HCEC 1CT (cell line): ENCODE results near the gene CASD1.

Experiments
- DNase-seq: peaks from one replicate; pipeline ENCODE4 v3.0.0-alpha.2; 2017

CASD1 gene

DNA sequence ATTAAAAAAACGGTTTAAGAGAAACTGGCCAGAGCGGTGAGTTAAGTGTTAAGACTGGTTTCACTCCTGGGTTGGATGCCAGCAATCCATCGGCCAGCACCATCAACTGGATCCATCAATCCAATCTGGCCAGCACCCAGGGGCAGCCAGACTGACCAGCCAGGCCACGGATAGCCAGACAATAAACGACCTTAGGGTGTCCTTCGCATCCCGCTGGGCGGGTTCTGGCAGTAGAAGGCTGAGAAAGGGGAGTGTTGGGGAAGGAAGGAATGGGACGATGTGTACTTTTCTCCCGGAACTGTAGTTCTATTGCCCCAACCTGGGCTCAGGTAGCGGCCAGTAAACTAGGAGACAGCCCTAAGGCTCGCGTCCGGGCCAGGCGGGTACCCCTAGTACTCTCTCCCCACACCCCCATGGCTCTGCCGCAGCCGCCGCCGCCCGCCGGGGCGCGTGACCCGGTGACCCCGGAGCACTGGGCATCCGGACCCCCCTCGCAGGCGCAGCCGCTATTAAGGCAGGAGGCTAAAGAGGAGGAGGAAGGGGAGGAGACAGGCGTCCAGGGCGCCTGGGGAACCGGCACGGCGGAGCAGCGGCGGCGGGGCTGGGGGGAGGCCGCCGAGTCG lies at the start of gene CASD1:
CASD1 (plus strand) TSS at position 546 of the 623 bp plus-strand sequence. CDS start 276 bp downstream, outside the sequence.
- DNase-seq: no peak

GRCh38 chr7:94466516-94466915 lies 43.1 kb upstream of the CASD1 start:
- no peak for DNase-seq

- DNase-seq: no peak
These were observed 38.0 kb upstream of the CASD1 start for GRCh38 chr7:94471604-94472003.

- DNase-seq: no peak
These were observed 37.0 kb upstream of the CASD1 start for GRCh38 chr7:94472608-94473007.

- DNase-seq: no peak
These were observed 33.3 kb upstream of the CASD1 start for GRCh38 chr7:94476251-94476840.

GRCh38 chr7:94477878-94478277 lies 31.7 kb upstream of the CASD1 start:
- no peak for DNase-seq

DNA sequence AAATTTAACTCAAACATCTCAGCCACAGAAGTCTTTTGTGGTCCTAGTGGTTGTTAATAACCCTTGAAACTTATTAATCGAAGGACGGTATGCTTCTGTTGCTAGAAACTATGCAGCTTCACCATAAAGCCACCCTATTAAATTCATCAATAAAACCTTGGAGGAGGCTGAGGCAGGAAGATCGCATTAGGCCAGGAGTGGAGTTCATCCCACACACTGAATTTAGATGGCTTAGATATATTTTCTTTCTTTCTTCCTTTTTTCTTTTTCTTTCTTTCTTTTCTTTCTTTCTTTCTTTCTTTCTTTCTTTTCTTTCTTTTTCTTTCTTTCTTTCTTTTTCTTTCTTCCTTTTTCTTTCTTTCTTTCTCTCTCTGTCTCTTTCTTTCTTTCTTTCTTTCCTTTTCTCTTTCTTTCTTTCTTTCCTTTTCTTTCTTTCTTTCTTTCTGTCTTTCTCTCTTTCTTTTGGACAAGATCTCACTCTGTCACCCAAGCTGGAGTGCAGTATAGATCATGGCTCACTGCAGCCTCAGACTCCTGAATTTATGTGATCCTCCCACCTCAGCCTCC lies 30.9 kb upstream of the CASD1 start:
- DNase-seq: no peak

- DNase-seq: no peak
These were observed 28.3 kb upstream of the CASD1 start for GRCh38 chr7:94481279-94481678.

- DNase-seq: no peak
These were observed 26.8 kb upstream of the CASD1 start for GRCh38 chr7:94482796-94483195.

DNA sequence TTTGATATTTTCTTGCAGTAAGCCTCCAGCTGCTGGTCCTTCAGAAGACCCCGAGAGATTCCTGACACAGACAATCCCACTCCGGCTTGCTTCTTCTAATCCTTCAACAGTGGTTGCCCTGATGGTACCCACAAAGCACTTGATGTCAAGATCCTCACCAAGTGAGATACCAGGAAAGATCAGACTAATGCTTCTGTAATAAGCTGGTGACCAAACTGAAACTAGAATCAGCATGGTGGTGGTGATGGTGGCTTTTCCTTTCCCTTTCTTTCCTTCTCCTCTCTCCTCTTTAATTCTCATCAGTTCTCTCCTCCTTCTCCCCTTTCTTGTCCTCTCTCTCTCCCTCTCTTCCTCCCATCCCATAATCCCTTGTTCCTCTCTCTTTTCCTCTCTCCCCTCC lies 25.8 kb upstream of the CASD1 start:
- DNase-seq: no peak

DNA sequence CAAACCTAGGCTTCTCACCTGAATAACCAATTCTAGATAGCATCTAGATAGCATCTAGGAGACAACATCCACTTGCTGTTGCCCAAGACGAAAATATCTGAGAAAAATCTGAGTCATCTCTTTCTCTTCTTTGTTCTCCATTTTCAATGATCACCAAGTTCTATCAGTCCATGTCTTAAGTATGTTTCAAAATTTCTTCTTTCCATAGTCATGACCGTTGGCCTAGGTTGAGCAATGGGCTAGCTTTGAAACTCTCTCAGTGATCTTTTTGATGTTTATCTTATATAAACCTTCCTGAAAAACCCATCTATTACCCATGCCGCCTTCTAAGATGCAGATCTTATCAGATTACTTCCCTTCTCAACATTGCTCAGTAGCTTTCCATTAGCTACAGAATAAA lies 23.4 kb upstream of the CASD1 start:
- no peak for DNase-seq

GRCh38 chr7:94491410-94491809 lies 18.2 kb upstream of the CASD1 start:
- no peak for DNase-seq

GRCh38 chr7:94492601-94493000 lies 17.0 kb upstream of the CASD1 start:
- DNase-seq: no peak

- no peak for DNase-seq
These were observed 11.5 kb upstream of the CASD1 start for GRCh38 chr7:94497874-94498670.

DNA sequence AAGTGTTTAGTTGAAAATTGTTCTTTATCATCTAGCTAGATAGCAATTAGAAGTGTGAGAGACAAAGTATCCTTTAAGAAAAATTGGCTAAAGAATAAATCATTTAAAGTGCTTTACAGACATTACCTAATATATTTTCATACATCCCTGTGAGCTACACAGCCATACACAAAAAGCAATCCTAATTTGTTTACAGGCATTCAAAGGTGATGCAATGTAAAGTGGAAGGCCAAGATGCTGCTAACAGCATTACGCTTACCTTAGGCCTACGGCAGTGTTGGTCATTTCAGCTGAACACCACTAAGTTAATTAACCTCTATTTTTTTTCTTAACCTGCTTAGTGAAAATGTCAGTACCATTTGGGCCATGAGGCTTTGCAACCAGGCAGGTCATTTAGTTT lies 10.7 kb upstream of the CASD1 start:
- DNase-seq: no peak

DNA sequence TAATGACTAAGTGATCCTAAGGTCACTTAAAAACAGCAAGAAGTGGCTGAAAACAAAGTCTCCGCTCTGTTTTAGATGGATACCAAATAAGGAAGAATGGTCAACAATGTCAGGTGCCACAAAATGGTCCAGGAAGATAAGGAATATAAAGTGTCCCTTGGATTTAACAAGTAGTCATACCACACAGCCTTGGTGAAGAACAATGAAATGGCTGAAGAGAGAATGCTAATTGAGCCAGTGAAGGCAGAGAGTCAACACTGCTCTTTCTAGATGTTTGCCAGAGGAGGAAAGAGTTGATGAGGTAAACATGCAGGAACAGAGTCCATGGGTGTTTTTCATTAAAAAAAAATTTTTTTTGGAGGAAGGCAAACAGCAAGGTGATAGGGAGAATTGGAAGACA lies 2.1 kb upstream of the CASD1 start:
- DNase-seq: no peak

DNA sequence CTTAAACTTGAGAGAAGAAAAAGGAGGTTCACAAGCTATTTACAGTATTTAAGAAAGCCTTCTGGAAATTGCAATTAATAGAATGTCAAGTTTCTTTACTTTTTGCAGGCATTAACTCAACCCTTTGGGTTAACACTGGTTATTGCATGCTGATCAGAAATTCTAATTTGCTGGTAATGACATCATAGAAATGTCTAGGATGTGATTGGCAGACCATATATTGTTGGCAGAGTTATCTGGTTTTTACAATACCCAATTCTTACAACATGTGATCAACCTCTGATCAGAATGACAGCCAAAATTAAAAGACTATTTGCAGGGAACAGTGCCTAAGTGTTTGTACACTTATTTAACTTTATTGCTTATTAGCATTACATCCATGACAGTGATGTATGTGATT lies 1.6 kb upstream of the CASD1 start:
- no peak for DNase-seq

DNA sequence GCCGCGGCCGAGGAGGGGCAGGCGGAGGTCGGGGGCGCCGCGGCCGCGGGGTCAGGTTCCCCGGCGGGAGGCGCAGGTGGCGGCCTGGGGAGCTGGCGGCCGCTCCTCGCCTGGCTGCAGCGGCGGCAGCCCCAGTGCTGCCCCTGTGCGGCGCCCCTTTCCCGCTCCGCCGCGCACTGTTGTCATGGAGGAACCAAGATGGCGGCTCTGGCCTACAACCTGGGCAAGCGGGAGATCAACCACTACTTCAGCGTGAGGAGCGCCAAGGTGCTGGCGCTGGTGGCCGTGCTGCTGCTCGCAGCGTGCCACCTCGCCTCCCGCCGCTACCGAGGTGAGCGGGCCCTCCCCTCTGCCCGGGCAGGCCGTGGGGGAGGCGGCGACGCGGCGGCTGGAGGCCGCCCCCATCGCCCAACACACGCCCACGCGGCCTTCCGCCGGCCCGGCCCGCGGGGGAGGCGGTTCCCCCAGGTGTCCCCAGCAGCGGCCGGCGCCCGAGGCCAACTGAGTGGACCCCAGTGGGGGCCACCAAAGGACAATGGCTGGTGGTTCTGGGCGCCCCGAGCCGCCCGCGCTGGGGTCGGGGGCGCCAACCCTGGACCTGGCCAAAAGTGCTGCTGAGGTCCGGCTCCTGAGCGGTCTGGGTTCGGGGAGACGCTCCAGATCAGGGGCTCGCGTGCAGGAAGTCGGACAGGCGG lies 425 bp downstream of the CASD1 start:
- peak; percentile 73 for DNase-seq

- peak; percentile 23 for DNase-seq
These were observed 1.2 kb downstream of the CASD1 start for GRCh38 chr7:94510582-94511496.

DNA sequence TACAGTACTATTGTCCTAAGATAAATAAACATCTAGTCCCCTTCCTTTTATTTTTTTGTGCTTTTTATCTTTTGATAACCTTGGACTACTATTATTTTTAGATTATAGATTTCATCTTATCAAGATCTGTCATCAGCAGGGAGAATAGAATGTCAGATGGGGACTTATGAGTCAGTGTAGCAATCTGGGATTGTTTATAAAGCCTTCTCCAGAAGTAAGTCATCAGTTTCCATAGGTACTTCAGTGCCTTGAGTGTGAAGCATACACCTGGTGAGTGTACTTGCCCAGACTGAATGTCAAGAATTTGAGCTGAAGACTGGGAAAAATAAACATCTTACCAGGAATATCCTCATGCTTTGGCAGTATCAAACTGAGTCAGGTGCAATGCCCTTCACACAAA lies 2.1 kb downstream of the CASD1 start:
- DNase-seq: no peak

GRCh38 chr7:94512735-94513564 lies 3.3 kb downstream of the CASD1 start:
- no peak for DNase-seq
